ENCODE results near the gene CDS2.

Gene CDS2

GRCh38 chr20:5203380-5203779 lies 76.6 kb downstream of the CDS2 start:
- ChIA-PET POLR2A (no interaction called here), CTCF (interaction anchor here (1.0 to 7.4 kb wide), 8 partner anchors 8 to 478 kb away, joined by 4 to 85 read pairs (median 25); partner anchors contain the start of gene CDS2)
- DNase-seq (ENCODE audit: extremely low spot score) = no peak
- TF ChIP-seq, protein P1, sequence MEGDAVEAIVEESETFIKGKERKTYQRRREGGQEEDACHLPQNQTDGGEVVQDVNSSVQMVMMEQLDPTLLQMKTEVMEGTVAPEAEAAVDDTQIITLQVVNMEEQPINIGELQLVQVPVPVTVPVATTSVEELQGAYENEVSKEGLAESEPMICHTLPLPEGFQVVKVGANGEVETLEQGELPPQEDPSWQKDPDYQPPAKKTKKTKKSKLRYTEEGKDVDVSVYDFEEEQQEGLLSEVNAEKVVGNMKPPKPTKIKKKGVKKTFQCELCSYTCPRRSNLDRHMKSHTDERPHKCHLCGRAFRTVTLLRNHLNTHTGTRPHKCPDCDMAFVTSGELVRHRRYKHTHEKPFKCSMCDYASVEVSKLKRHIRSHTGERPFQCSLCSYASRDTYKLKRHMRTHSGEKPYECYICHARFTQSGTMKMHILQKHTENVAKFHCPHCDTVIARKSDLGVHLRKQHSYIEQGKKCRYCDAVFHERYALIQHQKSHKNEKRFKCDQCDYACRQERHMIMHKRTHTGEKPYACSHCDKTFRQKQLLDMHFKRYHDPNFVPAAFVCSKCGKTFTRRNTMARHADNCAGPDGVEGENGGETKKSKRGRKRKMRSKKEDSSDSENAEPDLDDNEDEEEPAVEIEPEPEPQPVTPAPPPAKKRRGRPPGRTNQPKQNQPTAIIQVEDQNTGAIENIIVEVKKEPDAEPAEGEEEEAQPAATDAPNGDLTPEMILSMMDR (IDR thresholded peaks at IDR 0.05; ENCODE audit: control extremely low read depth, extremely low read depth, low read depth, missing control alignments) = no peak

DNA sequence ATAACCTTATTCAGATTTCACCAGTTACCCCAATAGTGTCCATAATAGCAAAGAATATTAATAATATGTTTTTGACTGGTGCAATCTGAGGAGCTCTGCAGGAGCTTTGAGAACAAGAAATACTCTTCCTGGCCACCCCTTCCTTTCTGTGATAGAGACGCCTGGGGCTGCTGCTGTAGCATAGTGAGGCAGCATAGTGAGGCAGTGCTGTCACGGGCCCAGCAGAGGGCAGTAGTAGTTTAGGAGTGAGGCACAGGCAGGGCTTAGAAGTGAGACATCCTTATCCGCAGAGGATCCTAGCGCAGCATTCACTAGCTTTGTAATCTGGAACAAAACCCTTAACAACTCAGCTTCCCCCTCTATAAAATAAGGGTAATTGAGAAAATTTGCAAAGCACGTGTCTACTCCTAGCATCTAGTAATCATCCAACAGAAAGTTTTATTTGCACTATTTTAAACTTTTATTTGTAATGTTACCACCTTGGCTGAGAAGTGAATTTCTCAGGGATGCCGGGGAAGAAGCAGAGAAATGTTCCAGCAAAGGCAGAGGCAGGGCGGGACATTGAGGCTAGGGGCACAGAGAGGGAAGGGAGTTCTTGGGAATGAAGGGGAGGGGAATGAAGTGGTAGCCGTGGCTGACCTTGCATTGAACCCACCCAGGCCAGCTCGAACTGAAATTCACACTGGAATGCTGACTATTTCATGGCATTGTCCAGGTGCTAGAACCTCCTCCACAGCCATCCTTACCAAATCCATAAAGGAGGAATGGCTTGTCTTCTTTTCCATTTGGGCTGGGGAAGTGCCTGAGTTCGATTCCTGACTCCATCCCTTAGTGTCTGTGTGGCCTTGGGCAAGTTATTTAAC lies 78.8 kb downstream of the CDS2 start:
- ChIA-PET CTCF (interaction anchor here (0.6 to 7.4 kb wide), 25 partner anchors 8 to 551 kb away, joined by 3 to 85 read pairs (median 4); partner anchors contain the start of genes CDS2 and PCNA), POLR2A (no interaction called here)
- TF ChIP-seq, protein P1 (IDR thresholded peaks at IDR 0.05; ENCODE audit: control extremely low read depth, extremely low read depth, low read depth, missing control alignments) = peak; percentile 94
- peak; percentile 83 for DNase-seq (ENCODE audit: extremely low spot score)

GRCh38 chr20:5207138-5207537 lies 80.3 kb downstream of the CDS2 start:
- ChIA-PET POLR2A (no interaction called here), CTCF (interaction anchor here (3.3 to 8.1 kb wide), 6 partner anchors 10 to 241 kb away, joined by 12 to 126 read pairs (median 66); partner anchors contain the start of gene CDS2)
- TF ChIP-seq, protein P1 (IDR thresholded peaks at IDR 0.05; ENCODE audit: control extremely low read depth, extremely low read depth, low read depth, missing control alignments) = no peak
- DNase-seq (ENCODE audit: extremely low spot score) = no peak

- TF ChIP-seq, protein P1 (IDR thresholded peaks at IDR 0.05; ENCODE audit: control extremely low read depth, extremely low read depth, low read depth, missing control alignments) = no peak
- ChIA-PET POLR2A (no interaction called here), CTCF (interaction anchor here (1.3 to 8.1 kb wide), 4 partner anchors 12 to 236 kb away, joined by 4 to 126 read pairs (median 8); partner anchors contain the start of gene CDS2)
- no peak for DNase-seq (ENCODE audit: extremely low spot score)
Measured at GRCh38 chr20:5211803-5212714, 85.3 kb downstream of the CDS2 start.

DNA sequence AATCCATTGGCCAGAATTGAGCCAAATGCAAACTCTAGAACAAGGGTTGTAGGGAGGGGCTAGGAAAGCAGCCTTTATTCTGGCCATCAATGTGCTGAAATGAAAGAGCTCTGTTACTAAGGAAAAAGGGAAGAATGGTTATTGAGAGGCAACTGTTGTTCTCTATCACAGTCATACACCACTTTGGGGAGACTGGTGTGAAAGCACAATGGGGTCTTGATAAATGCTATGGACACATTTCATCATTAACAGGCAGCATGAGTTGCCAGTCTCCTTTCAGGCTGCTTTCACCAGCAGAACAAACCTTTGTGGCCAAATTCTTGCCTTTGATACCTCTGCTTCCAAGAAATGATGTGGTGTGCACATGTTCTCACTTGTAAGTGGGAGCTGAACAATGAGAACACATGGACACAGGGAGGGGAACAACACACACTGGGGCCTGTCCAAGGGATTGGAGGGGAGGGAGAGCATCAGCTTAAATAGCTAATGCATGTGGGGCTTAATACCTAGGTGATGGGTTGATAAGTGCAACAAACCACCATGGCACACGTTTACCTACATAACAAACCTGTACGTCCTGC lies 86.2 kb downstream of the CDS2 start:
- TF ChIP-seq, protein P1 (IDR thresholded peaks at IDR 0.05; ENCODE audit: control extremely low read depth, extremely low read depth, low read depth, missing control alignments) = no peak
- ChIA-PET CTCF (interaction anchor here (1.5 to 8.1 kb wide), 4 partner anchors 9 to 235 kb away, joined by 4 to 126 read pairs (median 7); no protein-coding TSS in a partner anchor), POLR2A (no interaction called here)
- no peak for DNase-seq (ENCODE audit: extremely low spot score)

- POLR2A ChIA-PET = no interaction called here
Measured at GRCh38 chr20:5214826-5215225, 88.0 kb downstream of the CDS2 start.

More at GRCh38 chr20:5214826-5215225, 88.0 kb downstream of the CDS2 start:
- DNase-seq (ENCODE audit: extremely low spot score) = no peak
- TF ChIP-seq, protein P1 (IDR thresholded peaks at IDR 0.05; ENCODE audit: control extremely low read depth, extremely low read depth, low read depth, missing control alignments) = no peak
- CTCF ChIA-PET = interaction anchor here (2.3 to 8.1 kb wide), 3 partner anchors 9 to 22 kb away, joined by 11 to 126 read pairs (median 40); no protein-coding TSS in a partner anchor

Data from GM10248 (cell line).